Measurements from ENCODE around the gene TTLL11. TPM values are rescaled to one million over a fixed set of nuclear protein-coding genes. Genes with fewer than 3 reads are reported as not detected.

The TTLL11 gene
- total RNA-seq, 1 donor from 2014 or later: 0.75 TPM

GRCh38 chr9:121860744-121861143 is 232.4 kb downstream of the TTLL11 start:
- peaks cover 5% of the 10 kb centered on the region for H4K20me1 ChIP-seq (ENCODE audit: low read depth)
- H3K4me3 Mint-ChIP-seq: no peak overlapping the region

GRCh38 chr9:121860213-121860612 is 232.9 kb downstream of the TTLL11 start:
- H3K27me3 ChIP-seq: no peaks in the 10 kb centered on the region
- H2AFZ ChIP-seq (replicated peaks): no peak overlapping the region
- H3K36me3 Mint-ChIP-seq: no peaks in the 10 kb centered on the region
- H3K4me3 ChIP-seq: no peak overlapping the region
- H3K27ac ChIP-seq: no peak overlapping the region
- no peaks in the 10 kb centered on the region for H3K9me3 Mint-ChIP-seq
- peaks cover 24% of the 10 kb centered on the region for H3K27me3 Mint-ChIP-seq (ENCODE audit: insufficient read depth, low read depth)
- H4K20me1 ChIP-seq (ENCODE audit: low read depth): peaks cover 5% of the 10 kb centered on the region
- H3K9me3 ChIP-seq (ENCODE audit: low read depth): no peaks in the 10 kb centered on the region
- no peak for DNase-seq (ENCODE audit: low spot score)
- H3K27ac Mint-ChIP-seq: no peak overlapping the region
- H3K9ac ChIP-seq: no peak overlapping the region
- H3K79me2 ChIP-seq (ENCODE audit: low read depth): no peaks in the 10 kb centered on the region
- H3K36me3 ChIP-seq: no peaks in the 10 kb centered on the region
- H3F3A ChIP-seq (ENCODE audit: low read depth): no peaks in the 10 kb centered on the region
- H3K4me3 Mint-ChIP-seq: no peak overlapping the region
- TF ChIP-seq EZH2phosphoT487 (IDR thresholded peaks at IDR 0.05) (no peak), EZH2 (IDR thresholded peaks at IDR 0.05) (no peak), CTCF (IDR thresholded peaks at IDR 0.05) (no peak)
- H3K4me1 ChIP-seq: peaks cover 19% of the 10 kb centered on the region
- peaks cover 50% of the 10 kb centered on the region for H3K4me1 Mint-ChIP-seq
- no peak overlapping the region for H3K4me2 ChIP-seq

More at GRCh38 chr9:121860744-121861143, 232.4 kb downstream of the TTLL11 start:
- Histone ChIP-seq H3K9me3 (ENCODE audit: low read depth) (no peaks in the 10 kb centered on the region), H3K4me3 (no peak overlapping the region), H2AFZ (replicated peaks) (no peak overlapping the region), H3K79me2 (ENCODE audit: low read depth) (no peaks in the 10 kb centered on the region), H3K27ac (no peak overlapping the region), H3K9ac (no peak overlapping the region), H3K4me2 (no peak overlapping the region), H3F3A (ENCODE audit: low read depth) (no peaks in the 10 kb centered on the region), H3K36me3 (no peaks in the 10 kb centered on the region), H3K27me3 (no peaks in the 10 kb centered on the region), H3K4me1 (peaks cover 22% of the 10 kb centered on the region)
- Mint-ChIP-seq H3K9me3 (no peaks in the 10 kb centered on the region), H3K36me3 (no peaks in the 10 kb centered on the region), H3K4me1 (peaks cover 50% of the 10 kb centered on the region), H3K27me3 (ENCODE audit: insufficient read depth, low read depth) (peaks cover 24% of the 10 kb centered on the region), H3K27ac (no peak overlapping the region)
- TF ChIP-seq EZH2phosphoT487 (IDR thresholded peaks at IDR 0.05) (no peak), CTCF (IDR thresholded peaks at IDR 0.05) (no peak), EZH2 (IDR thresholded peaks at IDR 0.05) (no peak)
- no peak for DNase-seq (ENCODE audit: low spot score)

DNA sequence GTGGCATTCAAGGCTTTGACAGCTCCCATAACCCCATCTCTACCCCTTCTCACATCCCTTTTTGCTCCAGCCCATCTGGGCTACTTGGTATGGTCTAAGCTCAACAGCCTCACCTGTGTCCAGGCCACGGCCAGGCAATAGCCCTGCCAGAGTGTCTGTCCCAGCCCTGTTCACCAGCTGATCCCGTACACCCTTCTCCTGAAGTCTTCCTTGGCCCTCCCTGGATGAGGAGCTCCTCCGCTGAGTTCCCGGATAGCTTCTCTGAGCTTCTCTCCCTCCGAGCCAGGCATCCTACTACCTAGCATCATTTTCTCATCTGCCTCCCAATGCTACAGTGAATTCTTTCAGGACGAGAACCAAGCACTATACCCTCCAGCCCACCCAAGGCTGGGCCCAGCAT is 233.5 kb downstream of the TTLL11 start:
- Mint-ChIP-seq H3K4me1 (peaks cover 44% of the 10 kb centered on the region), H3K36me3 (no peaks in the 10 kb centered on the region), H3K27ac (no peak overlapping the region), H3K27me3 (ENCODE audit: insufficient read depth, low read depth) (peaks cover 27% of the 10 kb centered on the region), H3K4me3 (no peak overlapping the region), H3K9me3 (no peaks in the 10 kb centered on the region)
- Histone ChIP-seq H3K4me3 (no peak overlapping the region), H3F3A (ENCODE audit: low read depth) (no peaks in the 10 kb centered on the region), H4K20me1 (ENCODE audit: low read depth) (peaks cover 5% of the 10 kb centered on the region), H3K27me3 (no peaks in the 10 kb centered on the region), H3K36me3 (no peaks in the 10 kb centered on the region), H3K4me1 (peaks cover 13% of the 10 kb centered on the region), H3K9me3 (ENCODE audit: low read depth) (no peaks in the 10 kb centered on the region), H2AFZ (replicated peaks) (no peak overlapping the region), H3K79me2 (ENCODE audit: low read depth) (no peaks in the 10 kb centered on the region), H3K9ac (no peak overlapping the region), H3K4me2 (no peak overlapping the region), H3K27ac (no peak overlapping the region)
- TF ChIP-seq EZH2phosphoT487 (IDR thresholded peaks at IDR 0.05): no peak
- DNase-seq (ENCODE audit: low spot score): no peak

DNA sequence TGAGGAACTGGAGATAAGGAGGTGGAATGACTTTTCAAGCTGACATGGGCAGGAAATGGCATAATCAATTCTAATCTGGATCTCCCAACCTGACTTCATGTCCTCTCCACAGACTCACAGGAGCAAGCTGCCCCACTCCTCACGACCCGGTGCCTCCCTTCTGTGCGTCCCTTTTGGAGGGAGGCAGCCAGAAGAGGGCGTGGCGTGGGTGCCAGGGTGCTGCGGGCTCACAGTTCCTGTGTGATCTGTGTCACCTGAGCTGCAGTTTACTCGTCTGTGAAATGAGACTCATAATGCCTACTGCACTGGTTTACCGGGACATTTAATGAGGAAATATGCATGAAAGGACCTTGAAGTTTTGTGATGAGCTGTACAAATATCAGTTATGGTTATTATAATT is 234.3 kb downstream of the TTLL11 start:
- no peaks in the 10 kb centered on the region for H3F3A ChIP-seq (ENCODE audit: low read depth)
- H3K27ac Mint-ChIP-seq: no peak overlapping the region
- H3K79me2 ChIP-seq (ENCODE audit: low read depth): no peaks in the 10 kb centered on the region
- TF ChIP-seq CTCF (IDR thresholded peaks at IDR 0.05): no peak
- TF ChIP-seq EZH2phosphoT487 (IDR thresholded peaks at IDR 0.05): no peak
- no peak for TF ChIP-seq EZH2 (IDR thresholded peaks at IDR 0.05)
- H3K36me3 Mint-ChIP-seq: no peaks in the 10 kb centered on the region
- no peaks in the 10 kb centered on the region for H3K27me3 ChIP-seq
- peaks cover 21% of the 10 kb centered on the region for H3K27me3 Mint-ChIP-seq (ENCODE audit: insufficient read depth, low read depth)
- H3K9me3 Mint-ChIP-seq: no peaks in the 10 kb centered on the region
- H3K4me1 Mint-ChIP-seq: peaks cover 38% of the 10 kb centered on the region
- H3K9me3 ChIP-seq (ENCODE audit: low read depth): no peaks in the 10 kb centered on the region
- H4K20me1 ChIP-seq (ENCODE audit: low read depth): peaks cover 5% of the 10 kb centered on the region
- no peaks in the 10 kb centered on the region for H3K36me3 ChIP-seq
- H3K4me1 ChIP-seq: peaks cover 12% of the 10 kb centered on the region
- no peak overlapping the region for H3K4me3 Mint-ChIP-seq
- no peak overlapping the region for H3K9ac ChIP-seq
- H2AFZ ChIP-seq (replicated peaks): no peak overlapping the region
- no peak for DNase-seq (ENCODE audit: low spot score)
- H3K27ac ChIP-seq: no peak overlapping the region
- H3K4me2 ChIP-seq: no peak overlapping the region
- H3K4me3 ChIP-seq: no peak overlapping the region

Data from neural progenitor cell (in vitro differentiated cells).